Embryonic facial prominence (tissue), 1 donor: ENCODE measurements around the gene DPT.

ENCODE experiments used
- DNase-seq: peaks from one replicate; pipeline ENCODE4 v3.0.0-alpha.2; 2016; ENCODE audit errors: extremely low spot score

DPT gene

GRCh38 chr1:168700575-168701268, 28.3 kb downstream of the DPT start:
- no peak for DNase-seq

- no peak for DNase-seq
Observed at GRCh38 chr1:168698453-168698852, 30.6 kb downstream of the DPT start.

GRCh38 chr1:168697356-168698126, 31.5 kb downstream of the DPT start:
- DNase-seq = no peak

GRCh38 chr1:168696125-168696760, 32.8 kb downstream of the DPT start:
- DNase-seq = no peak

GRCh38 chr1:168693872-168694238, 35.2 kb downstream of the DPT start:
- DNase-seq = no peak

GRCh38 chr1:168693197-168693871, 35.7 kb downstream of the DPT start:
- no peak for DNase-seq

DNA sequence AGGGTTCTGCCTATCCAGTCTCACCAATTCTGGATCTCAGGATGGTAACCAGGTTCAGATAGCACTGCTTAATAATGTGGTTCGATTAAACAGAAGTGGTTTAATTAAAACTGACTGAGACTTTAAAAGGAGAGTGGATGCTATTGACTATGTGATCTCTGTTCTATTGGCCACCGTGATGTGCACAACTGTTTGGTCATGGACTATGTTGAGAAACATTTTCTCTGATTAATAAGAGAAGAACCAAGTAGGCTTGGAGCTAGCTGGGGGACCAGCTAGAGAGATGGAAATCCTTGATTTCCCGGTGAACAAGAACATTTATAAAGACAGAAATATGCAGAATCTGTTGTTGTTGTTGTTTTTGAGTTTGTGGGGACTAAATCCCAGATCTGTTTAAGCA, 36.5 kb downstream of the DPT start:
- no peak for DNase-seq

GRCh38 chr1:168691541-168691940, 37.5 kb downstream of the DPT start:
- DNase-seq = no peak

DNA sequence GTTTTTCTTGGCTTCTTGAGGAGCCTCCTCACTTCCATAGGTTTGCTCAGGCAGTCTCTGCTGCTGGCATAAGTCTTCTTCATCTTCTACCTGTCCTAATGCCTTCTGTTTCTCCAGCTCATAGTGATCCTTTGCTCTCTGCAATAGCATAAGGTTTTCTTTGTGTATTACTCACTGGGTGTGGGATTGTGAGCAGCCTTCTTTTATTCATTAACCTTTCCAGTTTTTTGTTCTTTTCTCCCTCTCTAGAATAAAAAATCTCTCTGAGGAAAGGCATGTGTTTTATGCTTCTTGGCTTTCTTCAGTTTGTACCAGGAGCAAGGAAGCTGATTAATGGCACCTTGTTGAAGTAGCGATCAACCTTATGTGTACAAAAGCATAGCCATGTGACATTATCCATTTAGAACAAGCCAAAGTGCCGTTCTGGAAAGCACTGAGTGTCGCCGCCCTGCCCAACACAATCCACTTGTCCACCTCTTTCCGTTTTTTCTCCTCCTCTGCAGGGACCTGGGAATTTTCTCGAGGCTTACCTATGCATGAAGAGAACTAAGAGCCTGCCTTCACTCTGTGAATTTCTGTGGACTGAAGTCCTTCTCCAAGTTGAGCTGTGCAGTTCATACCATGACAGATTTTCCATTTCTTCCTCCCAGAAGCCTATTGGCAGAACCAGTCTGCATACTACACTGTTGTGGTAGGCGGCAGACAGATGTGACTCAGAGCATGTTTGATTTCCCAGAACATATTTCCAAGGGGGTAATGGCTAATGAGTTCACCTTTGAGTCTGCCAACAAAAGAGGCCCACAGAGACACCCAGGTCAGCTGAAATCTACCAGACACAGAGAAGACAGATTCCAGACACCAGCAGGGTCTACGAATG, 39.0 kb downstream of the DPT start:
- no peak for DNase-seq

DNA sequence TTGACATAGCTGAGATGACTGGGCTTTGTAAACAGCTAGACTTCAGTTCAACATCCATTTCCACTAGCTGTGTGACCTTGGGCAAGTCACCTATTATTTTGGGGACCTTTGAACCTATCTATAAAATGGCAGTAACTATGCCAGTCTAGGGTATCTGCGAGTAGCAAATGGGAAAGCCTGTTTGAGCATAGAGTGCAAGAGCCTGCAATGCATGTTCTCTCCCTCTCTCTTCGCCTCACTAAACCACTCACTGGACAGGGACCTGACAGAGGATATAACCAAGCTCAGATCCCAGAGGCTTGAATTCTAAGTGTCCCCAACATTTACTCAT, 39.7 kb downstream of the DPT start:
- DNase-seq = no peak

GRCh38 chr1:168688644-168689326, 40.2 kb downstream of the DPT start:
- no peak for DNase-seq

DNA sequence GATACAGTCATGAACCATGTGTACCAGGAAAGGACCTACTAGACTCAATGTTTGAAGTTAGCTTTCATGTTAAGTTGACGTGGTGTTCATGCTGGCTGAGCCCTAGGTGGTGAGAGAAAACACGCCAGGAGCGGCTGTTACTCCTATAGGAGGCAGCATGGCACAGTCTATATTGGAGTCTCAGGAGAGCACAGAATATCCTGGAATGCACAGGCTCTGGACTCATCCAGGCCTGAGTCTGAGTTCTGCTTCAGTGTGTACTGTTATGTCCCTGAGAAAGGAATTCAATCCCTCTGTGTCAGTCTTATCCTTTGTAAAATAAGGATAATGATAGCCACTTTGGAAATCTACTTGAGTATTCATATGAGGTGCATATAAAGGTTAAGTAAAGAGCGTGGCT, 41.2 kb downstream of the DPT start:
- DNase-seq = no peak

- no peak for DNase-seq
Observed at GRCh38 chr1:168686666-168687065, 42.3 kb downstream of the DPT start.

GRCh38 chr1:168683871-168684270, 45.1 kb downstream of the DPT start:
- DNase-seq = no peak

DNA sequence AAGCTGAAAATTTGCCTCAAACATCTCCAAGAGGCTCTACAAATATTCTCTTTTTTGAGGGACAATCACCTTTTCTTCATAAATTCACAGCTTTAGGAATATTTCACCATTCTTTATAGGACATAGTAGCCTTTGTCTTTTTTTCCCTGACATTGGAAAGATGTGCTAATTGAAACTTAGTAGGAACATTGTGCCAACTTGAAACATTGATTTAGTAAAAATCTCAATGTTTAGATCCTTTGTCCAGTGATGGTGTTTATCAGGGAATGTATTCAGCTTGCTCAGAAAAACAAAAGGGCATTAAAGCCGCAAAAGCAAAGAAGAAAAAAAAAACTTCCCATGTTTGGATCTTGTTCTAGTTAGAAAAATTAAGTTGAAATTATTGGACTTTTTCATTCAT, 52.1 kb downstream of the DPT start:
- no peak for DNase-seq

GRCh38 chr1:168676029-168676812, 52.8 kb downstream of the DPT start:
- no peak for DNase-seq

DNA sequence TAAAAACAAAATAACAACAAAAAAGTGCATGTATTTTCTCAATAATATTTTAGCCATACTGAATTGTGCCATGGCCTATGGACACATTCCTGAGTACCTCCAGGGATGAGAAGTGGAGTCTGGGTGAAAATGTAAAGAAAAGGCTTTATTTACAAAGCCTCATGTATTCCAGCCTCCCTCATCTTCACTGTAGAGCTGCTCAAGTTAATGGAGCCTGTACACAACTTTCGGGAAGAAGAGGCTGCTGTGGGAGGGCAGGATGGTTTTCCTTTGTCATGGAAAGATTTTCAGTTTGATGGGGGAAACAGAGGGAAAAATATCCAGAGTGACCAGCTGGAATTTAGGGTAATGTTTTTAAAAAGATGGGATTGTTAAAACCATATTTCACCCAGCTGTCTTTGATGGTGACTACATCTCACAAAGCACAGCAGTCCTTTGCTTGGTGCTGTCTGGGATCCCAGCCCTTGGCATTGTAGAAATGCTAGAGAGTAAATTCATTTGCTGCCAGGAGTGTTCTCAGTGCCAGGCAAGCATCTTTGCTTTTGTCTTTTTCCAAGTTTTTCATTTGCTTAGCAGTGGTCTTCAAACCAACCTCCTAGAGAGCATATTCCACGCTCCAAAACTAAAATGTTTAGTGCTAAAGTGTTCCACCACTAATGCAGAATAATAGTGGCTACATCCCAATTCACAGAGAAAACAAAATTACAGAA, 54.9 kb downstream of the DPT start:
- no peak for DNase-seq

DNA sequence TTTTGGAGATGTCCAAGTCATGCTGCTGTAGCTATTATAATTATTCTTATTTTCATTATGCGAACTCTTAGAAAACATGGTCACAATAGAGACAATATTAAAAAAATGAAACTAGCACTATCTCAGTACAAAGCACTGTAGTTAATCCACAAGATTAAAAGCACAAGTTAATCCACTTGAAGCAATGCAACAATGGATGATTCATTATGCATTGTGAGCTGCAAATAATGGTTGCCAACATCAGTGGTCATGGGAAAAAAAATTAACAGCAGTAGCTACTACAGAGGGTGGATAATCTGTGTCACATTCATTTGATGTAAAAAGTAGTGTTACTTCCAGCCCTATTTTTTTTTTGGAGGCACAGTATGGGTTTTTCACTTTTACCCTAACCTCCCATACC, 56.7 kb downstream of the DPT start:
- no peak for DNase-seq

DNA sequence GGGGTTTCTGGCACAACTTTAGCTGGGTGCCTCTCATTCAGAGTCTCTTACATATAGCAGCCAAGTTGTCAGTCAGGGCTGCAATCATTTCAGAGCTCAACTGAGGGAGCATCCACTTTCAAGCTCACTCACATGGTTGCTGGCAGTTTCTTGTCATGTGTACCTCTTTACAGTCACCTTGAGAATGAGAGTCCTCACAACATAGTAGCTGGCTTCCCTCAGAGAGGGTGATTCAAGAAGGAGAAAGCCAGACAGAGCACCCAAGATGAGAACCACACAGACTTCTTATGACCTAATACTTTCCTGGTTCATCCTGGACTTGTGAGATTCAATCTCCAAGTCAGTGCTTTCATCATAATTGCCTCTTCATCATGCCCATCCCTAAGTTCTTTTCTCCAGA, 57.2 kb downstream of the DPT start:
- DNase-seq = no peak

DNA sequence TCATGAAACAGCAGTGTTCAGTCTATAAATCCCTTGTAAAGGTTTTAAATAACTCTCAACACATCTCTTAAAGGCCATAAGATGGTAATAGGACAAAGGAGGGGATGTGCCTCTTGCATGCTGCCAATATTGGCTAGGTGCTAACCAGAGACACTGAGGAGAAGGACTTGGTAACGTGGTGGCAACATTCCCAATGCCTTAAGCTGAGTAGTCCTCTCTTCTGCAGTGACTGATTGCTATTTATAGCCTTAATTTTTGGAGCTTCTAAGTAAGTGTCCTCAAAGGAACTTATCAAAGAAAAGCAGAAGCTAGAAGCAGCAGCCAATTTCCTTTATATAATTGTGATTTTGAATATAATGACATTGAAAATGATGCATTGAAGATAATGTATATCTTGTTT, 63.0 kb downstream of the DPT start:
- DNase-seq = no peak
